ENCODE results near the gene CCNE1. TPM values are rescaled to one million over a fixed set of nuclear protein-coding genes. Genes with fewer than 3 reads are reported as not detected.

The CCNE1 gene
- total and polyA plus RNA-seq, 9 of the 15 experiments (the other 6 are each of a cell fraction or from before 2014, with no cell fraction given) = 6.2 to 41.0 (median 31.6) TPM

GRCh38 chr19:29873024-29873800 lies 61.4 kb downstream of the CCNE1 start (continued):
- TF ChIP-seq CTCF (IDR thresholded peaks at IDR 0.05 in 2 of 3, conservative IDR thresholded peaks at IDR 0.05 in 1 of 3; ENCODE audit: insufficient read depth in 2 of 3, low read depth in 1 of 3, low read length in 3 of 3) (peak; percentile 68 to 83 (median 71); a peak in 5 of 6 replicates), ZBTB33 (CRISPR knock-in tag; IDR thresholded peaks at IDR 0.05) (peak; percentile 92), KDM4B (IDR thresholded peaks at IDR 0.05; ENCODE audit: borderline replicate concordance in 2 of 2, low read depth in 1 of 2) (no peak)

Other genes with a start within 250 kb of the CCNE1 start
- 95.5 and 113 TPM in 2 replicates for gene POP4, start 205.7 kb upstream of the CCNE1 start, total RNA-seq (2014; rRNA removed)
- gene POP4, start 205.7 kb upstream of the CCNE1 start, total RNA-seq (2014; rRNA removed; fragmentation: Illumina TruSeq; extraction: Trizol) = 110 TPM in 2 replicates
- 108 and 113 TPM in 2 replicates for gene POP4, start 205.7 kb upstream of the CCNE1 start, total RNA-seq (2015; rRNA removed; fragmentation: Illumina TruSeq; extraction: Trizol)
- gene POP4, start 205.7 kb upstream of the CCNE1 start, total RNA-seq (2021) = 86.1 and 92.6 TPM in 2 replicates
- 86.1 and 99.0 TPM in 2 replicates for gene POP4, start 205.7 kb upstream of the CCNE1 start, polyA plus RNA-seq (2011; rRNA removed)
- gene POP4, start 205.7 kb upstream of the CCNE1 start, polyA plus RNA-seq (2014; fragmentation: Illumina TruSeq; extraction: Trizol) = 98.2 and 111 TPM in 2 replicates
- 10 to 100 TPM; 42.1 to 59.6 TPM for gene POP4, start 205.7 kb upstream of the CCNE1 start, polyA plus RNA-seq (2014; fragmentation: Nextera tagmentation; extraction: Ambion mirVana)
- gene POP4, start 205.7 kb upstream of the CCNE1 start, polyA plus RNA-seq (2014; rRNA removed) = 99.3 and 128 TPM in 2 replicates
- gene PLEKHF1, start 146.5 kb upstream of the CCNE1 start, total RNA-seq (2014; rRNA removed) = 13.4 and 18.5 TPM in 2 replicates
- gene PLEKHF1, start 146.5 kb upstream of the CCNE1 start, total RNA-seq (2014; rRNA removed; fragmentation: Illumina TruSeq; extraction: Trizol) = 1.2 TPM in 2 replicates
- gene PLEKHF1, start 146.5 kb upstream of the CCNE1 start, total RNA-seq (2015; rRNA removed; fragmentation: Illumina TruSeq; extraction: Trizol) = 5.0 and 5.6 TPM in 2 replicates
- gene PLEKHF1, start 146.5 kb upstream of the CCNE1 start, total RNA-seq (2021) = 12.7 and 15.1 TPM in 2 replicates
- 2.9 and 5.2 TPM in 2 replicates for gene PLEKHF1, start 146.5 kb upstream of the CCNE1 start, polyA plus RNA-seq (2011; rRNA removed)
- 2.3 and 4.6 TPM in 2 replicates for gene PLEKHF1, start 146.5 kb upstream of the CCNE1 start, polyA plus RNA-seq (2014; fragmentation: Illumina TruSeq; extraction: Trizol)
- gene PLEKHF1, start 146.5 kb upstream of the CCNE1 start, polyA plus RNA-seq (2014; fragmentation: Nextera tagmentation; extraction: Ambion mirVana) = under 1 TPM in 1 of 2 experiments, not detected in 1; 0.07 TPM
- gene PLEKHF1, start 146.5 kb upstream of the CCNE1 start, polyA plus RNA-seq (2014; rRNA removed) = 11.0 and 12.0 TPM in 2 replicates
- 10.2 and 13.1 TPM in 2 replicates for gene C19orf12, start 96.7 kb upstream of the CCNE1 start, total RNA-seq (2014; rRNA removed)
- gene C19orf12, start 96.7 kb upstream of the CCNE1 start, total RNA-seq (2014; rRNA removed; fragmentation: Illumina TruSeq; extraction: Trizol) = 6.8 TPM in 2 replicates
- 10.1 and 11.3 TPM in 2 replicates for gene C19orf12, start 96.7 kb upstream of the CCNE1 start, total RNA-seq (2015; rRNA removed; fragmentation: Illumina TruSeq; extraction: Trizol)
- 11.7 and 14.5 TPM in 2 replicates for gene C19orf12, start 96.7 kb upstream of the CCNE1 start, total RNA-seq (2021)
- gene C19orf12, start 96.7 kb upstream of the CCNE1 start, polyA plus RNA-seq (2011; rRNA removed) = 10.3 and 12.9 TPM in 2 replicates
- 9.8 and 11.4 TPM in 2 replicates for gene C19orf12, start 96.7 kb upstream of the CCNE1 start, polyA plus RNA-seq (2014; fragmentation: Illumina TruSeq; extraction: Trizol)
- 1 to 10 TPM; 1.9 to 2.8 TPM for gene C19orf12, start 96.7 kb upstream of the CCNE1 start, polyA plus RNA-seq (2014; fragmentation: Nextera tagmentation; extraction: Ambion mirVana)
- gene C19orf12, start 96.7 kb upstream of the CCNE1 start, polyA plus RNA-seq (2014; rRNA removed) = 13.1 and 16.5 TPM in 2 replicates
- gene URI1, start 130.2 kb downstream of the CCNE1 start, total RNA-seq (2014; rRNA removed) = 50.9 and 61.3 TPM in 2 replicates
- 87.4 and 99.1 TPM in 2 replicates for gene URI1, start 130.2 kb downstream of the CCNE1 start, total RNA-seq (2014; rRNA removed; fragmentation: Illumina TruSeq; extraction: Trizol)
- gene URI1, start 130.2 kb downstream of the CCNE1 start, total RNA-seq (2015; rRNA removed; fragmentation: Illumina TruSeq; extraction: Trizol) = 79.8 and 83.2 TPM in 2 replicates
- gene URI1, start 130.2 kb downstream of the CCNE1 start, total RNA-seq (2021) = 61.5 and 63.9 TPM in 2 replicates
- gene URI1, start 130.2 kb downstream of the CCNE1 start, polyA plus RNA-seq (2011; rRNA removed) = 71.8 and 83.5 TPM in 2 replicates
- 67.9 and 78.2 TPM in 2 replicates for gene URI1, start 130.2 kb downstream of the CCNE1 start, polyA plus RNA-seq (2014; fragmentation: Illumina TruSeq; extraction: Trizol)
- 10 to 100 TPM; 16.9 to 19.8 TPM for gene URI1, start 130.2 kb downstream of the CCNE1 start, polyA plus RNA-seq (2014; fragmentation: Nextera tagmentation; extraction: Ambion mirVana)
- 50.6 and 56.7 TPM in 2 replicates for gene URI1, start 130.2 kb downstream of the CCNE1 start, polyA plus RNA-seq (2014; rRNA removed)